SK-N-MC (cell line): ENCODE measurements around the gene ESRRB.

Experiments
- DNase-seq: peaks from one replicate; pipeline ENCODE4 v3.0.0-alpha.2; 2011; ENCODE audit warnings: low read depth, low spot score
- H3K27ac ChIP-seq: fragments of 200-600 bp; sonication (generic); 2 replicates; pipeline ENCODE4 v1.5.1; 2016; ENCODE audit warnings: mixed run types
- H3K36me3 ChIP-seq: fragments of 200-600 bp; sonication (generic); 2 replicates; pipeline ENCODE4 v1.6.1; 2017; ENCODE audit warnings: antibody characterized with exemption, low read length, mixed read lengths; ENCODE audit not compliant: insufficient read depth
- H3K4me3 ChIP-seq: fragments of 200-600 bp; sonication (generic); 2 replicates; pipeline ENCODE4 v1.5.1; 2016
- H3K9ac ChIP-seq: fragments of 200-600 bp; sonication (generic); 2 replicates; pipeline ENCODE4 v1.8.0; 2017; ENCODE audit warnings: mixed run types, mixed read lengths; ENCODE audit not compliant: insufficient read length
- H3K9me3 ChIP-seq: fragments of 200-600 bp; sonication (generic); 2 replicates; pipeline ENCODE4 v1.6.1; 2017; ENCODE audit warnings: low read depth, mild to moderate bottlenecking, antibody characterized with exemption, low read length, moderate library complexity, mixed read lengths
- EZH2 ChIP-seq: fragments of 200-600 bp; sonication (generic); IDR thresholded peaks from one replicate; pipeline ENCODE4 v1.6.1; 2017; ENCODE audit warnings: antibody characterized with exemption
- FOXP2 ChIP-seq: optimal IDR thresholded peaks from 2 replicates; pipeline ENCODE3; 2011; ENCODE audit warnings: mild to moderate bottlenecking, moderate library complexity; ENCODE audit not compliant: insufficient read depth; ENCODE audit errors: extremely low read length, control extremely low read depth
- POLR2AphosphoS5 ChIP-seq: IDR thresholded peaks from 2 replicates; pipeline ENCODE4 v1.6.1; 2012; ENCODE audit warnings: mild to moderate bottlenecking, low read depth, low read length, borderline replicate concordance

The ESRRB gene

GRCh38 chr14:76376409-76376877 lies 506 bp downstream of the ESRRB start:
- Histone ChIP-seq H3K36me3 (no peaks in the 10 kb centered on the region), H3K9me3 (no peaks in the 10 kb centered on the region), H3K27ac (no peak overlapping the region), H3K9ac (peak overlapping the region; percentile 56), H3K4me3 (peak overlapping the region; percentile 82)
- no peak for DNase-seq
- TF ChIP-seq EZH2 (no peak), POLR2AphosphoS5 (no peak), FOXP2 (no peak)

DNA sequence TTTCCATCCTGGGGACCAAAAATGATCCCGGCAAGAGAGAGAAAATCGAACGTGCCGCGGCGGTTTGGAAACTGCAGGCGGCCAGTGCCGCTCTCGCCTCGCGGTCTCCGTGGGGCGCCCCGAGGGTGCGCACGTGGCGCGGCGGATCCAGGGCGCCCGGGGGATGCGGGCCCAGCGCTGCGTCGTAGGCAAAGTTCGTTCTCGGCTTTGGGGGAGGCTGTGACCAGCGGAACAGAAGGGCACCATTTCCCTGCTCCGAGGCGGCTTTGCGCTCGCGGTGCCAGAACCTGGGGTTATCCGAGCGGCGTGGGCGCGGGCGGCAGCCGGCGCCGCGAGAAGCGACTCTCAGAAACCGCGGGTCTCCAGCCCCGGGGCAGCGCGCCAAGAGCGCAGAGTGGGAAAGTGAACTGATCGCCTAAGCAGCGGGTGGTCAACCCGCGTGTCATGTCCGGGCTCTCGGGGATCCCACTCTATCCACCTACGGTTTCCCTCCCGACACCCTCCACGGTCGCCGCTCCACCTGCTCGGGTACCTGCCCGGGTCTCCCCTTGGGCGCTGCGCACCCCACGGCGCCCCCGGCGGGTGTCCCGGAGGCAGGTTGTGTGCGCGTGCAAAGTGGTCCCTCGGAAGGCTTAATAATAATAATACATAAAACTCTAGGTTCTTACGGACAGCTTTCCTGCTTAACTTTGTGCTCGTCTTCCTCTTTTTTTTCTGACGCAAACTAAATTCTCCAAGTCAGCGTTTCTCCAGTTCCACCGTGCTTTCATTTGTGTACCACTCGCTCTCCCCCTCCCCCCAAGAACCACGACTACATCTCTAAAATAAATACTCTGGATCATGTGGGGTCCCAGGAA lies 1.2 kb downstream of the ESRRB start:
- no peaks in the 10 kb centered on the region for H3K36me3 ChIP-seq
- H3K27ac ChIP-seq = no peak overlapping the region
- peak overlapping the region; percentile 56 for H3K9ac ChIP-seq
- TF ChIP-seq POLR2AphosphoS5 (no peak), FOXP2 (no peak), EZH2 (no peak)
- no peak for DNase-seq
- peak overlapping the region; percentile 82 for H3K4me3 ChIP-seq
- no peaks in the 10 kb centered on the region for H3K9me3 ChIP-seq

DNA sequence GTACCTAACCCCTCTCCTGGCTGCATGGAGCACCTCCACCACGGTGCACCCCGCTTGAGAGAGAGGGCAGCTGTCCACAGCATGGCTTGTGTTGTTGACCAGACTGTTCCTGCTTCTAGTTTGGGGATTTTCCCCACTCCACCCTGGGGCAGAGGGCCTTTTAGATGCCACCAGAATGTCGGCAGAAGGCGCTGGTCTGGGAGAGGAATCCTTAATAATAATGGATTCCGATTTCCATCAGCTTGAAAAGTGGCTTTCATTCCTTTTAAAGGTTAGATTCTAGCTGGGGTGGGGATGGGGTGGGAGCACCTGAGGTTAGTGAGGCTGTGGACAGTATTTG lies 1.8 kb downstream of the ESRRB start:
- peak overlapping the region; percentile 56 for H3K9ac ChIP-seq
- peak overlapping the region; percentile 82 for H3K4me3 ChIP-seq

GRCh38 chr14:76380991-76381390 lies 5.1 kb downstream of the ESRRB start:
- H3K36me3 ChIP-seq = no peaks in the 10 kb centered on the region
- H3K4me3 ChIP-seq = no peak overlapping the region
- no peak for TF ChIP-seq EZH2
- TF ChIP-seq FOXP2 = no peak
- no peak for TF ChIP-seq POLR2AphosphoS5
- no peak overlapping the region for H3K27ac ChIP-seq
- H3K9ac ChIP-seq = no peak overlapping the region
- no peak for DNase-seq
- H3K9me3 ChIP-seq = no peaks in the 10 kb centered on the region

More for the DNA sequence above, 1.8 kb downstream of the ESRRB start:
- DNase-seq = no peak
- TF ChIP-seq FOXP2 = no peak
- TF ChIP-seq POLR2AphosphoS5 = no peak
- TF ChIP-seq EZH2 = no peak
- H3K9me3 ChIP-seq = no peaks in the 10 kb centered on the region
- no peaks in the 10 kb centered on the region for H3K36me3 ChIP-seq
- no peak overlapping the region for H3K27ac ChIP-seq

GRCh38 chr14:76381817-76382494 lies 6.0 kb downstream of the ESRRB start:
- Histone ChIP-seq H3K36me3 (no peaks in the 10 kb centered on the region), H3K4me3 (no peak overlapping the region), H3K9ac (no peak overlapping the region), H3K9me3 (no peaks in the 10 kb centered on the region), H3K27ac (no peak overlapping the region)
- TF ChIP-seq POLR2AphosphoS5 = no peak
- no peak for TF ChIP-seq FOXP2
- TF ChIP-seq EZH2 = no peak
- DNase-seq = no peak

GRCh38 chr14:76382495-76382832 lies 6.5 kb downstream of the ESRRB start:
- Histone ChIP-seq H3K9ac (no peak overlapping the region), H3K9me3 (no peaks in the 10 kb centered on the region), H3K27ac (no peak overlapping the region), H3K36me3 (no peaks in the 10 kb centered on the region), H3K4me3 (no peak overlapping the region)
- TF ChIP-seq POLR2AphosphoS5 (no peak), EZH2 (no peak), FOXP2 (no peak)
- DNase-seq = no peak

DNA sequence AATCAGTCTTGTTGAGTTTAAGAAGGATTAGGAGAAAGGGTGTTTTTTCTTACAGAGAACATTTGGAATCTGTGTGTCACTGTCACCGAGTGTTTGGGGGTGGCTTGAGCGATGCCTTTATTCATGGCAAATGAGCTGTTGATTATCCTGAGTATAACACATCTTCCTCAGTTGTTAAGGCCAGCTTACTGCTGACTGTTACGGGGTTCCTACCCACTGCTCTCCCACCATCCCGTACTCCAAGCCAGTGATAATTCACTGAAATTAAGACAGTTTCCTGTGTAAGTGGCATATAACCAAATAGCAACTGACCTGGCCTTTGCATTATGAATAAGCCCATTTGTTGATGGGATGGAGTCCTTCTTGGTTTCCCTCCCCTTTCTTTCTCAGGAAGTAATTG lies 9.5 kb downstream of the ESRRB start:
- Histone ChIP-seq H3K9ac (no peak overlapping the region), H3K27ac (no peak overlapping the region), H3K36me3 (no peaks in the 10 kb centered on the region), H3K4me3 (no peak overlapping the region), H3K9me3 (no peaks in the 10 kb centered on the region)
- DNase-seq = no peak
- TF ChIP-seq FOXP2 (no peak), EZH2 (no peak), POLR2AphosphoS5 (no peak)

DNA sequence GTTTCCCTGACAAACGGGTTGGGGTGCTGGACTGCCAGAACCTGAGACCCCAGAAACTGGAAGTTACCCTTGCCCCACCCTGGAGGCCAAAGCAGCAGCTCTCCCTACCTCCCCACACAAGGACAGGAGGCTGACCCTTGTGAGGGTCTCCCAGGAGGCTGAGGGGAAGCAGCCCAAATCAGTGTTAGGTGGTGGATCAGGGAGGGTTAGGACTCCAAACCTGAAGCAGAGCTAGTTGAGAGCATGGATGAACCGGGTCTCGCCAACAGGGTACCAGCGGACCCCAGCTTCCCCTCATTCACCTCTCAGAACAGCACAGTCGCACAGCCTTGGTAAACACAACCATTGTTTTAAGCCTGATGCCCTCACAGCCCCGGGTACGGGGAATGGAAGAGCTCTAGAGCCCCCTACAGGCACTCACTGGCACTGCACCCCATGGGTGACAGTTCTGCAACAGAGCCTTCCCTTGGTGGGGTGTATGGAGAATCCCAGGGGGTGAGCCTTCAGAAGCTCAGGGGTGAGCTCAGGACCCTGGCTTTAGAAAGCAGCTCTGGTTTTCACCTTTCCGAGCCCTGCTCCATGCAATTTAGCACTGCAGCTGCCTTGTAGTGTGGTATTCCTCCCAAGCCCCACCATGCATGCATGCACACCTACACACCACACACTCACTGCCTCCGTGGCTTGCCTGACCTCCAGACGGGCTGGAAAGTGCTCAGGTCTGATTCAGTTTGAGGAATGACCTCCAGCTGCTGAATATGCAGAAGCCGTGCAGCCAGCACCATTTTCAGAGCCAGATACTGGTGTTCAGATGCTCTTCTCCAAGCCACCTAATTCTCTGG lies 11.2 kb downstream of the ESRRB start:
- no peaks in the 10 kb centered on the region for H3K9me3 ChIP-seq
- H3K9ac ChIP-seq = peak overlapping the region; percentile 41
- peak; percentile 20 for DNase-seq
- H3K36me3 ChIP-seq = no peaks in the 10 kb centered on the region
- H3K4me3 ChIP-seq = peak overlapping the region; percentile 26; the same call in 1 of the 2 replicates
- H3K27ac ChIP-seq = no peak overlapping the region
- no peak for TF ChIP-seq POLR2AphosphoS5
- no peak for TF ChIP-seq FOXP2
